ENCODE data around the gene AP2M1. TPM values are rescaled to one million over a fixed set of nuclear protein-coding genes. Genes with fewer than 3 reads are reported as not detected.
"Not testable (repeated sequence)": the region's sequence is repeated elsewhere in the genome, so short reads cannot be mapped to it uniquely, and the experiment has no call there.

Gene AP2M1
- total RNA-seq, 1 donor from 2014 or later, result 168 TPM

GRCh38 chr3:184142199-184142598 is 32.5 kb upstream of the AP2M1 start:
- H3K9me3 ChIP-seq (ENCODE audit: control insufficient read depth in 3 of 3, low read length in 3 of 3), result no peaks in the 10 kb centered on the region
- H3K27me3 ChIP-seq (ENCODE audit: control insufficient read depth in 3 of 3, insufficient read depth in 3 of 3, low read length in 3 of 3), result no peaks in the 10 kb centered on the region
- no peak overlapping the region for H3K27ac ChIP-seq (ENCODE audit: low read depth, low read length)
- no peak overlapping the region for H3K4me3 ChIP-seq (ENCODE audit: low read length in 3 of 3)
- H3K36me3 ChIP-seq (ENCODE audit: control insufficient read depth in 3 of 3, insufficient read depth in 3 of 3, low read length in 3 of 3), result peaks cover 58 to 64% (median 61%) of the 10 kb centered on the region in 3 donors
- peaks cover 24 to 32% (median 24%) of the 10 kb centered on the region in 3 donors for H3K4me1 ChIP-seq (ENCODE audit: control insufficient read depth in 3 of 3, insufficient read depth in 3 of 3, low read length in 3 of 3)
- H3K9ac ChIP-seq (ENCODE audit: low read depth in 1 of 3, low read length in 3 of 3), result no peak overlapping the region

DNA sequence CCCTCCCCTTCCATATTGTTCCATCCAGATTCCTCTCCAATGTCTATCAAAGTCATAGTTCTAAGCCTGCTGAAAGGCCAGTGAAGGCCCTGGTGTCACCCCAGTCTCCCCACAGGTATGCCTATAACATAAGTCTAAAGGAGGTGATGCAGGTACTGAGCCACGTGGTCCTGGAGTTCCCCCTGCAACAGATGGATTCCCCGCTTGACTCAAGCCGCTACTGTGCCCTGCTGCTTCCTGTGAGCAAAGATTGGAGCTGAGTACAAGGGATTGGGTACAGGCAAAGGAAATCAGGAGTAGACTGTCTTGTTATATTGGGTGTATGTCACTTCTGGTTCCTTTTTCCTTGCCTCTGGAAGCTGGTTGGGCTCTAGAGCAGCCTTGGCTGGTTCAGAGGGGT is 31.3 kb upstream of the AP2M1 start:
- peaks cover 51 to 56% (median 53%) of the 10 kb centered on the region in 3 donors for H3K36me3 ChIP-seq (ENCODE audit: control insufficient read depth in 3 of 3, insufficient read depth in 3 of 3, low read length in 3 of 3)
- no peaks in the 10 kb centered on the region for H3K27me3 ChIP-seq (ENCODE audit: control insufficient read depth in 3 of 3, insufficient read depth in 3 of 3, low read length in 3 of 3)
- no peaks in the 10 kb centered on the region for H3K9me3 ChIP-seq (ENCODE audit: control insufficient read depth in 3 of 3, low read length in 3 of 3)
- H3K27ac ChIP-seq (ENCODE audit: low read depth, low read length), result no peak overlapping the region
- H3K9ac ChIP-seq (ENCODE audit: low read depth in 1 of 3, low read length in 3 of 3), result peak overlapping the region in 1 of 3 donors; percentile 10
- no peak overlapping the region for H3K4me3 ChIP-seq (ENCODE audit: low read length in 3 of 3)
- peaks cover 21 to 26% (median 23%) of the 10 kb centered on the region in 3 donors for H3K4me1 ChIP-seq (ENCODE audit: control insufficient read depth in 3 of 3, insufficient read depth in 3 of 3, low read length in 3 of 3)

DNA sequence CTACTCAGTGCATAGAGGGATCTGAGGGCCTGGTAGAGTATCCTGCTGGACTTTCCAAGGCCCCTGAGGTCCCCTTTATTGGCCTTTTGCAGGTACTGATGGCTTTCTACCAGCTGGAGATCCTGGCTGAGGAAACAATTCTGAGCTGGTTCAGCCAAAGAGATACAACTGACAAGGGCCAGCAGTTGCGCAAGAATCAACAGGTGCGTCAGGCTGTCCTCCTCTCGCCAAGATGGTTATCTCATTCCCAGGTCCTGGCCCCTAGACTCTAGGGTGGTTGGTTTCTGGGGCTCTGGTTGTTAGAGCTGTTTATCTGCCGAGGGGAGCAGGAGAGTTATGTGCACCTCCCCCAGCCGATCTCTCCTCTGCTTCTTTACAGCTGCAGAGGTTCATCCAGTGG is 30.1 kb upstream of the AP2M1 start:
- peaks cover 51 to 53% (median 52%) of the 10 kb centered on the region in 3 donors for H3K36me3 ChIP-seq (ENCODE audit: control insufficient read depth in 3 of 3, insufficient read depth in 3 of 3, low read length in 3 of 3)
- H3K9ac ChIP-seq (ENCODE audit: low read depth in 1 of 3, low read length in 3 of 3), result peak overlapping the region in 2 of 3 donors; percentile 34 to 40
- peaks cover 21 to 26% (median 23%) of the 10 kb centered on the region in 3 donors for H3K4me1 ChIP-seq (ENCODE audit: control insufficient read depth in 3 of 3, insufficient read depth in 3 of 3, low read length in 3 of 3)
- peak overlapping the region in 1 of 3 donors; percentile 33 for H3K4me3 ChIP-seq (ENCODE audit: low read length in 3 of 3)
- no peaks in the 10 kb centered on the region for H3K27me3 ChIP-seq (ENCODE audit: control insufficient read depth in 3 of 3, insufficient read depth in 3 of 3, low read length in 3 of 3)
- H3K9me3 ChIP-seq (ENCODE audit: control insufficient read depth in 3 of 3, low read length in 3 of 3), result no peaks in the 10 kb centered on the region
- peak overlapping the region; percentile 48 for H3K27ac ChIP-seq (ENCODE audit: low read depth, low read length)

GRCh38 chr3:184145111-184145524 is 29.5 kb upstream of the AP2M1 start:
- H3K36me3 ChIP-seq (ENCODE audit: control insufficient read depth in 3 of 3, insufficient read depth in 3 of 3, low read length in 3 of 3), result peaks cover 50 to 55% (median 51%) of the 10 kb centered on the region in 3 donors

GRCh38 chr3:184145751-184146270 is 28.8 kb upstream of the AP2M1 start:
- peaks cover 43 to 49% (median 44%) of the 10 kb centered on the region in 3 donors for H3K36me3 ChIP-seq (ENCODE audit: control insufficient read depth in 3 of 3, insufficient read depth in 3 of 3, low read length in 3 of 3)
- no peak overlapping the region for H3K9ac ChIP-seq (ENCODE audit: low read depth in 1 of 3, low read length in 3 of 3)
- H3K4me3 ChIP-seq (ENCODE audit: low read length in 3 of 3), result no peak overlapping the region
- no peaks in the 10 kb centered on the region for H3K27me3 ChIP-seq (ENCODE audit: control insufficient read depth in 3 of 3, insufficient read depth in 3 of 3, low read length in 3 of 3)
- H3K9me3 ChIP-seq (ENCODE audit: control insufficient read depth in 3 of 3, low read length in 3 of 3), result no peaks in the 10 kb centered on the region
- H3K4me1 ChIP-seq (ENCODE audit: control insufficient read depth in 3 of 3, insufficient read depth in 3 of 3, low read length in 3 of 3), result peaks cover 21 to 26% (median 23%) of the 10 kb centered on the region in 3 donors
- peak overlapping the region; percentile 48 for H3K27ac ChIP-seq (ENCODE audit: low read depth, low read length)

More at GRCh38 chr3:184145111-184145524, 29.5 kb upstream of the AP2M1 start:
- no peaks in the 10 kb centered on the region for H3K27me3 ChIP-seq (ENCODE audit: control insufficient read depth in 3 of 3, insufficient read depth in 3 of 3, low read length in 3 of 3)
- H3K27ac ChIP-seq (ENCODE audit: low read depth, low read length), result peak overlapping the region; percentile 48
- H3K4me3 ChIP-seq (ENCODE audit: low read length in 3 of 3), result peak overlapping the region in 1 of 3 donors; percentile 33
- H3K9ac ChIP-seq (ENCODE audit: low read depth in 1 of 3, low read length in 3 of 3), result peak overlapping the region in 1 of 3 donors; percentile 12
- peaks cover 21 to 26% (median 23%) of the 10 kb centered on the region in 3 donors for H3K4me1 ChIP-seq (ENCODE audit: control insufficient read depth in 3 of 3, insufficient read depth in 3 of 3, low read length in 3 of 3)
- H3K9me3 ChIP-seq (ENCODE audit: control insufficient read depth in 3 of 3, low read length in 3 of 3), result no peaks in the 10 kb centered on the region

DNA sequence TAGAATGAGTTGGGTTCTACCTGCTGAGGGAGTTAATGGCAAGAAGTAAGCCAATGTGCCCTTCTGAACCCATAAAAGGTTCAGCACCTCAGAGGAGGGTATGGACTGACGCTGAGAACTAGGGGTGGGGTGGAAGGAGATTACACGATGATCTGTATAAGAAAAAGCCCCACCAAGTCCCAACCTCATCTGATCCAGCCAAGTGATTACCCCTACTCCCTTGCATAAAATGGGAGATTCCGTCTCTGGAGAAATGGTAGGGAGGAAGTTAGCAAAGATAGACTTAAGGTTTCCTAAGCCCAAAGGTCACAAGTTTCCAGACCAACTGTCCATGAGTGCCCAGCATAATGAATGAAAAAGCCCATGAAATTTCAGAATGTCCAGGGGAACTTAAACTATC is 26.6 kb upstream of the AP2M1 start:
- H3K9me3 ChIP-seq (ENCODE audit: control insufficient read depth in 3 of 3, low read length in 3 of 3), result no peaks in the 10 kb centered on the region
- no peak overlapping the region for H3K4me3 ChIP-seq (ENCODE audit: low read length in 3 of 3)
- H3K4me1 ChIP-seq (ENCODE audit: control insufficient read depth in 3 of 3, insufficient read depth in 3 of 3, low read length in 3 of 3), result peaks cover 21 to 26% (median 23%) of the 10 kb centered on the region in 3 donors
- H3K36me3 ChIP-seq (ENCODE audit: control insufficient read depth in 3 of 3, insufficient read depth in 3 of 3, low read length in 3 of 3), result peaks cover 22 to 28% (median 23%) of the 10 kb centered on the region in 3 donors
- H3K9ac ChIP-seq (ENCODE audit: low read depth in 1 of 3, low read length in 3 of 3), result no peak overlapping the region
- no peak overlapping the region for H3K27ac ChIP-seq (ENCODE audit: low read depth, low read length)
- H3K27me3 ChIP-seq (ENCODE audit: control insufficient read depth in 3 of 3, insufficient read depth in 3 of 3, low read length in 3 of 3), result no peaks in the 10 kb centered on the region

- no peaks in the 10 kb centered on the region for H3K9me3 ChIP-seq (ENCODE audit: control insufficient read depth in 3 of 3, low read length in 3 of 3)
- no peaks in the 10 kb centered on the region for H3K27me3 ChIP-seq (ENCODE audit: control insufficient read depth in 3 of 3, insufficient read depth in 3 of 3, low read length in 3 of 3)
- H3K27ac ChIP-seq (ENCODE audit: low read depth, low read length), result no peak overlapping the region
- no peak overlapping the region for H3K4me3 ChIP-seq (ENCODE audit: low read length in 3 of 3)
- H3K4me1 ChIP-seq (ENCODE audit: control insufficient read depth in 3 of 3, insufficient read depth in 3 of 3, low read length in 3 of 3), result peaks cover 22 to 27% (median 26%) of the 10 kb centered on the region in 3 donors
- peaks cover 11 to 17% (median 13%) of the 10 kb centered on the region in 3 donors for H3K36me3 ChIP-seq (ENCODE audit: control insufficient read depth in 3 of 3, insufficient read depth in 3 of 3, low read length in 3 of 3)
- no peak overlapping the region for H3K9ac ChIP-seq (ENCODE audit: low read depth in 1 of 3, low read length in 3 of 3)
These were observed 25.5 kb upstream of the AP2M1 start for GRCh38 chr3:184149123-184149522.

DNA sequence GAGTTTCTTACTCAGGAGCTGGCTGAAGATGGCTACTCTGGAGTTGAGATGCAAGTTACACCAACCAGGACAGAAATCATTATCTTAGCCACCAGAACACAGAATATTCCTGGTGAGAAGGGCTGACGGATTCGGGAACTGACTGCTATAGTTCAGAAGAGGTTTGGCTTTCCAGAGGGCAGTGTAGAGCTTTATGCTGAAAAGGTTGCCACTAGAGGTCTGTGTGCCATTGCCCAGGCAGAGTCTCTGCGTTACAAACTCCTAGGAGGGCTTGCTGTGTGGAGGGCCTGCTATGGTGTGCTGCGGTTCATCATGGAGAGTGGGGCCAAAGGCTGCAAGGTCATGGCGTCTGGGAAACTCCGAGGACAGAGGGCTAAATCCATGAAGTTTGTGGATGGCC is 24.9 kb upstream of the AP2M1 start:
- not testable (repeated sequence) for H3K27ac ChIP-seq (ENCODE audit: low read depth, low read length); H3K9me3 ChIP-seq (ENCODE audit: control insufficient read depth in 3 of 3, low read length in 3 of 3); H3K27me3 ChIP-seq (ENCODE audit: control insufficient read depth in 3 of 3, insufficient read depth in 3 of 3, low read length in 3 of 3); H3K9ac ChIP-seq (ENCODE audit: low read depth in 1 of 3, low read length in 3 of 3); H3K4me3 ChIP-seq (ENCODE audit: low read length in 3 of 3)
- H3K36me3 ChIP-seq (ENCODE audit: control insufficient read depth in 3 of 3, insufficient read depth in 3 of 3, low read length in 3 of 3), result peaks cover 6 to 13% (median 7%) of the 10 kb centered on the region in 3 donors
- H3K4me1 ChIP-seq (ENCODE audit: control insufficient read depth in 3 of 3, insufficient read depth in 3 of 3, low read length in 3 of 3), result peaks cover 19 to 24% (median 22%) of the 10 kb centered on the region in 3 donors

DNA sequence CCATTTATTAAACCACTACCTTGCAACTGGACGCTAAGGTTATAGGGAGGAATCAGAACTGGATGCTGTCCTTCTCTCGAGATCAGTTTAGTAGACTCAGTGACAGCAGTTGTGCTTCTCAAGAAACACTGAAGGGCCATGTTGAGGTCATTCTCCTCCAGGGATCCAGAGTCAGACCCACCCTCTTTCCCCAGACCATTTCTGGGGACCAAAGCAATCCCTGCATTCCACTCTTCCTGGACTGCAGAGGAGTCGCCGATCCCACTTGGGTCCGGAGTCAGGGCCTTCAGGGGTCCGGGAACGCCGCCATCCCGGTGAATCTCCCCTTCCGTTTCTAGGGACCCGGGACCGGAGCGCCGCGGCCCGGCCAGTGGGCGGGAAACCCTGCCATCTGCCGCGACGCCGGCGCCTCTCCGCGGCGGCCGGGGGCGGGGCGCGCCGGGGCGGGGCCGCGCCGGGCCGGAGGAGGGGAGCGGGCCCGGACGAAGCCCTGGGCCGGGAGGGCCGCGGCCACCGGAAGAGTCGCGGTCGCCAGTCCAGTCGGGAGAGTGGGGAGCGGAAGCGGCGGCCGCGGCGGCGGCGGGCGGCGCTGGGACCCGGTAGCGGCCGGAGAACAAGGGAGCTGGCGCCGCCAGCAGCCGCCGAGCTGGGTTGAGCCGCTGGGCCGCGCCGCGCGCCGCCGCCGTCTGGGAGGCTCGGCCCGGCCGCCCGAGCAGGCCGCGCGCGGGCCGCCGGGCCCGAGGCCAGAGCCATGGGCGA is 19.6 kb upstream of the AP2M1 start, which contains the start of gene DVL3:
Gene DVL3, plus strand, starts transcription at position 493 of the 759 bp plus-strand sequence. Its CDS starts 259 bp downstream, at position 752.
- Histone ChIP-seq H3K4me3 (ENCODE audit: low read length in 3 of 3) (peak within 1 kb of the TSS; percentile 87 to 96 (median 95)), H3K27ac (ENCODE audit: low read depth, low read length) (peak within 1 kb of the TSS; percentile 89), H3K9me3 (ENCODE audit: control insufficient read depth in 3 of 3, low read length in 3 of 3) (no peaks in the 10 kb centered on the region), H3K4me1 (ENCODE audit: control insufficient read depth in 3 of 3, insufficient read depth in 3 of 3, low read length in 3 of 3) (peaks cover 34 to 37% (median 36%) of the 10 kb centered on the region in 3 donors), H3K27me3 (ENCODE audit: control insufficient read depth in 3 of 3, insufficient read depth in 3 of 3, low read length in 3 of 3) (no peaks in the 10 kb centered on the region), H3K36me3 (ENCODE audit: control insufficient read depth in 3 of 3, insufficient read depth in 3 of 3, low read length in 3 of 3) (peaks cover 0 to 1% (median 0%) of the 10 kb centered on the region in 3 donors), H3K9ac (ENCODE audit: low read depth in 1 of 3, low read length in 3 of 3) (peak within 1 kb of the TSS; percentile 88 to 93 (median 93))

Measured in skeletal muscle tissue (tissue), 4 donors.